HCT116 (cell line): ENCODE results near the gene NOTCH1. TPM values are rescaled to one million over a fixed set of nuclear protein-coding genes. Genes with fewer than 3 reads are reported as not detected.

Experiments used
- ATAC-seq: fragments of 200-7000 bp; cut with Tn5 transposase; 2 replicates; pipeline ENCODE4 v1.9.1; 2020; ENCODE audit warnings: mild to moderate bottlenecking, moderate library complexity
- BruUV-seq: library from RNA; stranded (reverse); fragments of 400-500 nt; replicated peaks from 2 replicates; lab custom pipeline; 2021; lab: Mats Ljungman, UMichigan
- CTCF ChIA-PET: fragments of 300-600 bp; sonication (Branson Sonifier 250); formaldehyde crosslinking; loops from one replicate; lab custom pipeline; 2021; ENCODE audit warnings: antibody characterized with exemption; lab: Charles Lee
- POLR2A ChIA-PET: fragments of 300-600, 350-600 bp; sonication (Branson Sonifier 250); formaldehyde crosslinking; loops from one replicate; lab custom pipeline; 2021; ENCODE audit warnings: antibody characterized with exemption; lab: Charles Lee
- RAD21 ChIA-PET, 2 experiments: fragments of 300-600 bp; sonication (Branson Sonifier 250); formaldehyde crosslinking; loops; one replicate each; lab custom pipeline; 2023; ENCODE audit warnings: low total read pairs in 2 of 2; ENCODE audit not compliant: uncharacterized antibody in 2 of 2, unreplicated experiment in 2 of 2, low non-redundant PET in 1 of 2; lab: Charles Lee
- DNase-seq: peaks from one replicate; pipeline ENCODE4 v3.0.0-alpha.2; 2010; ENCODE audit warnings: low read depth, low spot score
- H2AFZ ChIP-seq: fragments of 200-600 bp; shearing (Covaris generic), sonication (generic); 2 replicates; pipeline ENCODE4 v1.6.1; 2017; ENCODE audit warnings: low read depth, mixed run types, mixed read lengths, antibody characterized with exemption, low read length; ENCODE audit not compliant: poor library complexity, severe bottlenecking
- H3K27ac ChIP-seq: 2 replicates; pipeline ENCODE4 v1.5.1; 2012; ENCODE audit warnings: low read depth, low read length
- H3K27me3 ChIP-seq: fragments of 200-600 bp; sonication (generic); 2 replicates; pipeline ENCODE4 v1.6.1; 2016; ENCODE audit warnings: mixed run types, low read length, mixed read lengths; ENCODE audit not compliant: insufficient read depth
- H3K36me3 ChIP-seq, 2 experiments: fragments of 200-500 bp in 1 of 2; fragments of 200-600 bp in 1 of 2; sonication (Bioruptor generic) in 1 of 2; sonication (generic) in 1 of 2; 2 replicates each; pipeline versions ENCODE4 v1.5.1 to v1.6.1; 2014 to 2016; ENCODE audit warnings: low read length in 2 of 2, inconsistent platforms in 1 of 2, mixed read lengths in 1 of 2, mixed run types in 1 of 2; ENCODE audit not compliant: insufficient read depth in 2 of 2, control insufficient read depth in 1 of 2
- H3K4me1 ChIP-seq, 2 experiments: fragments of 200-600 bp in 1 of 2; sonication (generic) in 1 of 2; 2 replicates each; pipeline versions ENCODE4 v1.5.1 to v1.6.1; 2012 to 2017; ENCODE audit warnings: low read length in 2 of 2, inconsistent platforms in 1 of 2, mild to moderate bottlenecking in 1 of 2, mixed read lengths in 1 of 2, mixed run types in 1 of 2, moderate library complexity in 1 of 2; ENCODE audit not compliant: insufficient read depth in 2 of 2, control insufficient read depth in 1 of 2
- H3K4me2 ChIP-seq: fragments of 200-600 bp; sonication (generic); 2 replicates; pipeline ENCODE4 v1.6.1; 2017; ENCODE audit warnings: mixed run types, low read length, mixed read lengths
- H3K4me3 ChIP-seq, 2 experiments: fragments of 200-600 bp in 1 of 2; sonication (generic) in 1 of 2; replicated peaks in 1 of 2; 2 replicates each; pipeline ENCODE4 v1.5.1; 2011 to 2016; ENCODE audit warnings: low read length in 2 of 2, control low read depth in 1 of 2, low read depth in 1 of 2, mild to moderate bottlenecking in 1 of 2, mixed read lengths in 1 of 2, mixed run types in 1 of 2
- H3K79me2 ChIP-seq: fragments of 200-600 bp; sonication (generic); 2 replicates; pipeline ENCODE4 v1.6.1; 2017; ENCODE audit warnings: mild to moderate bottlenecking, mixed run types, low read length, moderate library complexity, mixed read lengths; ENCODE audit not compliant: insufficient read depth
- H3K9ac ChIP-seq: fragments of 200-600 bp; sonication (generic); 2 replicates; pipeline ENCODE4 v1.6.1; 2016; ENCODE audit warnings: low read length, mixed read lengths
- H3K9me2 ChIP-seq: fragments of 200-600 bp; sonication (generic), shearing (Covaris generic); 2 replicates; pipeline ENCODE4 v1.6.1; 2017; ENCODE audit warnings: mixed run types, mild to moderate bottlenecking, moderate library complexity; ENCODE audit not compliant: insufficient read depth
- H3K9me3 ChIP-seq, 2 experiments: fragments of 200-500 bp in 1 of 2; fragments of 200-600 bp in 1 of 2; sonication (Bioruptor generic) in 1 of 2; sonication (generic) in 1 of 2; 2 replicates each; pipeline ENCODE4 v1.6.1; 2014 to 2017; ENCODE audit warnings: low read length in 2 of 2, mixed read lengths in 2 of 2, inconsistent platforms in 1 of 2, low read depth in 1 of 2, mild to moderate bottlenecking in 1 of 2, mixed run types in 1 of 2, moderate library complexity in 1 of 2; ENCODE audit not compliant: control insufficient read depth in 1 of 2, insufficient read depth in 1 of 2
- H4K20me1 ChIP-seq: fragments of 200-600 bp; sonication (generic), shearing (Covaris generic); 2 replicates; pipeline ENCODE4 v1.6.1; 2017; ENCODE audit warnings: mixed run types, mild to moderate bottlenecking, moderate library complexity; ENCODE audit not compliant: insufficient read depth
- ATF3 ChIP-seq: IDR thresholded peaks from 2 replicates; pipeline ENCODE4 v1.6.1; 2012
- CBX3 ChIP-seq: IDR thresholded peaks from 2 replicates; pipeline ENCODE4 v1.6.1; 2012; ENCODE audit warnings: low read depth
- CEBPB ChIP-seq: IDR thresholded peaks from 2 replicates; pipeline ENCODE4 v1.6.1; 2012; ENCODE audit warnings: low read depth
- CTCF ChIP-seq, 3 experiments: fragments of 200-600 bp in 1 of 3; sonication (generic) in 1 of 3; IDR thresholded peaks in 2 of 3; conservative IDR thresholded peaks in 1 of 3; 2 replicates each; pipeline ENCODE4 v1.5.1; 2012 to 2017; ENCODE audit warnings: low read depth in 2 of 3, low read length in 2 of 3, antibody characterized with exemption in 1 of 3, borderline replicate concordance in 1 of 3, control low read depth in 1 of 3, mild to moderate bottlenecking in 1 of 3, mixed read lengths in 1 of 3, mixed run types in 1 of 3, moderate library complexity in 1 of 3; ENCODE audit not compliant: insufficient read depth in 1 of 3
- ELF1 ChIP-seq: IDR thresholded peaks from 2 replicates; pipeline ENCODE4 v1.6.1; 2012; ENCODE audit warnings: low read depth, borderline replicate concordance
- EZH2 ChIP-seq: fragments of 200-600 bp; sonication (generic); IDR thresholded peaks from 2 replicates; pipeline ENCODE4 v1.6.1; 2017; ENCODE audit warnings: antibody characterized with exemption, mixed run types
- EZH2phosphoT487 ChIP-seq: fragments of 200-600 bp; IDR thresholded peaks from 2 replicates; pipeline ENCODE4 v1.6.1; 2018; ENCODE audit warnings: antibody characterized with exemption, borderline replicate concordance
- FOSL1 ChIP-seq: IDR thresholded peaks from 2 replicates; pipeline ENCODE4 v1.6.1; 2012; ENCODE audit warnings: low read depth
- JUND ChIP-seq: IDR thresholded peaks from 2 replicates; pipeline ENCODE4 v1.6.1; 2012
- MAX ChIP-seq: IDR thresholded peaks from 2 replicates; pipeline ENCODE4 v1.6.1; 2012
- POLR2A ChIP-seq: IDR thresholded peaks from 2 replicates; pipeline ENCODE4 v1.7.0; 2011; ENCODE audit warnings: borderline replicate concordance; ENCODE audit not compliant: insufficient read depth, insufficient read length; ENCODE audit errors: extremely low read depth
- RAD21 ChIP-seq: IDR thresholded peaks from 2 replicates; pipeline ENCODE4 v1.6.1; 2012; ENCODE audit warnings: low read depth, mild to moderate bottlenecking
- REST ChIP-seq: IDR thresholded peaks from 2 replicates; pipeline ENCODE4 v1.6.1; 2012; ENCODE audit warnings: low read depth
- SP1 ChIP-seq: IDR thresholded peaks from 2 replicates; pipeline ENCODE4 v1.6.1; 2012; ENCODE audit warnings: low read depth
- TCF7L2 ChIP-seq: IDR thresholded peaks from 2 replicates; pipeline ENCODE4 v1.7.0; 2011; ENCODE audit warnings: borderline replicate concordance, inconsistent platforms; ENCODE audit not compliant: insufficient read depth, insufficient read length; ENCODE audit errors: extremely low read depth
- YY1 ChIP-seq: IDR thresholded peaks from 2 replicates; pipeline ENCODE4 v1.6.1; 2011; ENCODE audit warnings: low read length, low read depth, moderate library complexity, mild to moderate bottlenecking; ENCODE audit not compliant: insufficient replicate concordance; ENCODE audit errors: extremely low read depth
- ZBTB33 ChIP-seq: IDR thresholded peaks from 2 replicates; pipeline ENCODE4 v1.6.1; 2011; ENCODE audit warnings: mild to moderate bottlenecking, low read length, moderate library complexity; ENCODE audit not compliant: insufficient replicate concordance; ENCODE audit errors: extremely low read depth
- ZFX ChIP-seq: fragments of 450-650 bp; IDR thresholded peaks from 2 replicates; pipeline ENCODE4 v1.6.1; 2017
- ZNF274 ChIP-seq: fragments of 200-500 bp; sonication (Bioruptor generic); IDR thresholded peaks from 2 replicates; pipeline ENCODE4 v1.6.1; 2014; ENCODE audit warnings: mild to moderate bottlenecking, low read depth, low read length, inconsistent platforms
- intact Hi-C: fragments of 100-400 bp; cut with micrococcal nuclease; formaldehyde crosslinking; loops from 2 replicates; pipeline ENCODE4 v1.10.0; 2022
- total RNA-seq: library from RNA; stranded (reverse); gene quantifications from one replicate; pipeline ENCODE4 v1.2.1, GENCODE V29; 2021; ENCODE audit not compliant: unreplicated experiment

The NOTCH1 gene
- total RNA-seq, 1 experiment from 2014 or later, result 36.2 TPM

GRCh38 chr9:136572828-136573625 is 27.2 kb upstream of the NOTCH1 start:
- TF ChIP-seq JUND (no peak), MAX (no peak), ELF1 (no peak), ZBTB33 (no peak), FOSL1 (no peak), CTCF (IDR thresholded peaks at IDR 0.05 in 2 of 3, conservative IDR thresholded peaks at IDR 0.05 in 1 of 3; ENCODE audit: borderline replicate concordance in 1 of 3, insufficient read depth in 1 of 3, low read depth in 2 of 3, low read length in 2 of 3) (no peak), EZH2phosphoT487 (no peak), SP1 (no peak), RAD21 (no peak), YY1 (no peak), REST (no peak), CBX3 (no peak), TCF7L2 (no peak), EZH2 (no peak), CEBPB (no peak), ZFX (no peak), ZNF274 (no peak), ATF3 (no peak), POLR2A (no peak)
- no peaks in the 10 kb centered on the region for H3K79me2 ChIP-seq
- no peak overlapping the region for H3K9ac ChIP-seq
- BruUV-seq, result no TSS peak
- CTCF ChIA-PET, result no interaction called here
- DNase-seq (no peak), ATAC-seq (no peak)
- POLR2A ChIA-PET, result no interaction called here
- no peaks in the 10 kb centered on the region for H3K27me3 ChIP-seq
- RAD21 ChIA-PET, result interaction anchor here in 1 of 2 experiments (0.6 kb wide), 1 partner anchor 500 kb away, joined by 3 read pairs; no protein-coding TSS in a partner anchor
- H3K4me1 ChIP-seq, result peaks cover 23 to 33% of the 10 kb centered on the region in 2 experiments
- H2AFZ ChIP-seq, result no peak overlapping the region
- H4K20me1 ChIP-seq, result no peaks in the 10 kb centered on the region
- no peak overlapping the region for H3K4me2 ChIP-seq
- H3K9me3 ChIP-seq, result no peaks in the 10 kb centered on the region
- no peak overlapping the region for H3K4me3 ChIP-seq
- intact Hi-C loops, result no loop called here
- H3K9me2 ChIP-seq, result no peaks in the 10 kb centered on the region
- no peaks in the 10 kb centered on the region for H3K36me3 ChIP-seq
- H3K27ac ChIP-seq, result no peak overlapping the region
